NCI-H146 treated with DMSO at 0.1 percent for 48 hours (cell line): Measurements from ENCODE around the gene FAM200B.

ENCODE experiments used
- DNase-seq: peaks from one replicate; lab custom pipeline; 2025; ENCODE audit not compliant: unreplicated experiment; lab: John Stamatoyannopoulos, UW

The FAM200B gene

DNA sequence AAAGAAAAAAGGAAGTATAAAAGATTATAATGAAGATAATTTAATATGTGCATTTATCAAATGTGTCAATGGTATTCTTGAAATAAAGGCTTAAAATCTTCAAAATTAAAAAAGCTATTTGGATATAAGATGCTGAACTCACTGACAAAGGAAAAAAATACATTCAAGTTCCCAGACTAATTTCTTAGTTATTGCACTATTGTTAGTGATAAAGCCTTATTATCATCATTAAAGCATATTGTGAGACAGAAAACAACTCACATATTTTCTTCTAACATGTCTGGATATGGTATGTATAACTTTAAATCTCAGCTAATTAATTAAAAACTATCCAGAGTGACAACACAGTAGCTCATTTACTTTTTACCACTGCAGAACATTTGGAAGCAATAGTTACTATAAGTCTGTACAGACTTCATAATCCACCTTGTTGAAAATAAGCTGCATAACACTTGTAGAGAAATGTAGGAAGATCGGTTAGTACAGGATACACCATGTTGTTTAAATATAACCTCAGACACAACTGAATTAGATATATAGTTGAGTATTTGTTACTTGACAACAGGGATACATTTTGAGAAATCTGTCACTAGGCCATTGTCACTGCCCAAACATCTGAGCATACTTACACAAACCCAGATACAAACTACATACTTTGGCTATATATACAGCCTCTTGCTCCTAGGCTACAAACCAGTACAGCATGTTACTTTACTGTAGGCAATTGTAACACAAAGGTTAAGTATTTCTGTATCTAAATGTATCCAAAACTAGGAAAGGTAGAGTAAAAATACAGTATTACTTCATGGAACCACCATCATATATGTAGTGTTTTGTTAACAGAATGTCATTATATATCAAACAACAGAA lies 12.8 kb upstream of the FAM200B start:
- no peak for DNase-seq

DNA sequence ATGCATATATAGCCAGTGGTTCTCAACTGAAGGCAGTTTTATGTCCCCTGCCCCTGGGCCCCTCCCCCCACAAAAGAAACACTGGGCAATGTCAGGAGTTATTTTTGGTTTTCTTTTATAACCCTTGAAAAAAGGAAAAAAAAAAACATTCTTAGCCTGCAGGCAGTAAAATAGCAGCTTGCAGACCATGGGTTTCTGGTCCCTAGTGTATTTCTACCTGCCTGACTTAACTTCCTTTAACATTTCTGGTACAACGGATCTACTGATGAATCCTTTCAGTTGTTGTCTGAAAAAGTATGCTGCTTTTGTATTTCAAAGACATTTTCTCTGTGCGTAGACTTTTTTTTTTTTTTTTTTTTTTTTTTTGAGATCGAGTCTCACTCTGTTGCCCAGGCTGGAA lies 11.1 kb upstream of the FAM200B start:
- no peak for DNase-seq

- no peak for DNase-seq
Measured at GRCh38 chr4:15672101-15672500, 9.5 kb upstream of the FAM200B start.

GRCh38 chr4:15673337-15673736 lies 8.3 kb upstream of the FAM200B start:
- no peak for DNase-seq

DNA sequence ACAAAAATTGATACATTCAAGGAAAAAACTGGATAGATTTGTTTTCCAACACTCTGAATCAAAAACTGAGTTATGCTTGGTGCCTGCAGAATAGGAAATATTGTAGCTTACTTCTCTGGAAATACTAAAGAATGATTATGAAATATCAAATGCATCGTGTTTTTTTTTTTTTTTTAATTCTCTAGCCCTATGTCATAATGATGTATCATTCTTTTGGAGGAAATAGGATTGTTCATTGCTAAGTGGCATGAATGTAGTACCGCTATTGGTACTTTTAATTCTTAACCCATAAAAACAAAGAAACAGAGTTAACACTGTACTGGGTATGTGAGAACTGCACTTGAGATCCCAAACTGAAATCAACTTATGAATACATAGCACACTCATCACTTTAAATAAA lies 7.6 kb upstream of the FAM200B start:
- no peak for DNase-seq

DNA sequence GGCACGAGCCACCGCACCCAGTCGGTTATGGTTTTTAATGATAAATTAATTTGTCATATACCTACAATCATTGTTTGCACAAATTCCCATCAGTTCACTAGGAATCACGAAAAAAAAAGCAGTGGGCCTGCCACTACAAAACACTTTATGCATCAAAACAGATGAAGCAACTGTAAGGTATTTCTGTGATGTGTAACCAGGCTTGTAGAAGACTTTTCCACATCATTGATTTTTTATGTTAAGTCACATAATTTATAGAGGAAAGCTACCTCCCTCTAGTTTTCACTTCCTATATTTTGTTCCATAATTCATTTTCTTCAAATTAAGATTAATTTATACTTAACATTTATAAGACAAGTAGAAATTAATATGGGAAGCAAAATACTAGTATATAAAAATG lies 6.7 kb upstream of the FAM200B start:
- no peak for DNase-seq

DNA sequence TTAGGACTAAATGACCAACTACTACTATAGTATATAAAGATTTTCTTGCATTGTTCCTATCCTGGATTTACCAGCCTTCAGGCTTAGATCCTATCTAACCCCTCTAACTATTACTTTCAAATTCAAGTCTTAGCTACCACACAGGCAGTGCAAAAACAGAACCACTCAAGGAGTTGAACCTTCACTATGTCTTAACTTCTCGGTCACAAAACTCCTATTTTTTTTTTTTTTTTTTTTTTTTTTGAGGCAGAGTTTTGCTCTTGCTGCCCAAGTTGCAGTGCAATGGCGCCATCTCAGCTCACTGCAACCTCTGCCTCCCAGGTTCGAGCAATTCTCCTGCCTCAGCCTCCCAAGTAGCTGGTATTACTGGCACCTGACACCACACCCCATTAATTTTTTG lies 6.3 kb upstream of the FAM200B start:
- no peak for DNase-seq

- DNase-seq, result no peak
Measured at GRCh38 chr4:15676039-15676438, 5.6 kb upstream of the FAM200B start.

DNA sequence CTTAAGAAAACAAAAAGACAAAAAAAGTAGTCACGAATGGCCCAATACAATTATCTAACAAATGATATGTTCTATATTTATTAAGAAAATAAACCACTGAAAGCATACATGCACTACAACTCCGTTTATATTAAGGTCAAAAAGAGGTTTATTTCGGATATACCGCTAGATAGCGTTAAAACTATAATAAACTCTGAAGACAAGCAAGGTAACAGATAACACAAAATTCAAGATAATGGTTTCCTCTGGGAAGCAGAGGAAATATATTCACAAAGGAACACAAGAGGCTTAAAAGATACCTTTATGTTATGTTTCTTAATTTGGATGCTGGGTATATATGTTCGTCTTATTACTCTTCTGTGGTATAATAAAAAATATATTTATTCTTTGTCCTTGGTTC lies 4.7 kb upstream of the FAM200B start:
- no peak for DNase-seq

GRCh38 chr4:15677507-15677988 lies 4.1 kb upstream of the FAM200B start:
- DNase-seq, result no peak

DNA sequence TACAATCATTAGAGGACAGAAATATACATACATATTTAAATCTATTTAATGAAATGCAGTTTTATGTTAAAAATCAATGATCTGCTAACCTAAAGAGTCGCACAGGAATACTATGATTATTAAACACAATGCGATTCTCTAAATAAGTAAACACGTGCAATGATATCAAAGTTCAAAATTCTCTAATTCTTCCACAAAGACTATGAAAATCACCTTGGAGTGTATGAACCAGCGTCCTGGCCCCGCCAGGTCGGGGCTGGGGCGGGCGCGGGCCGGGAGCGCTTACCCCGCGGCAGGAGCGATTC lies 608 bp upstream of the FAM200B start:
- no peak for DNase-seq

DNA sequence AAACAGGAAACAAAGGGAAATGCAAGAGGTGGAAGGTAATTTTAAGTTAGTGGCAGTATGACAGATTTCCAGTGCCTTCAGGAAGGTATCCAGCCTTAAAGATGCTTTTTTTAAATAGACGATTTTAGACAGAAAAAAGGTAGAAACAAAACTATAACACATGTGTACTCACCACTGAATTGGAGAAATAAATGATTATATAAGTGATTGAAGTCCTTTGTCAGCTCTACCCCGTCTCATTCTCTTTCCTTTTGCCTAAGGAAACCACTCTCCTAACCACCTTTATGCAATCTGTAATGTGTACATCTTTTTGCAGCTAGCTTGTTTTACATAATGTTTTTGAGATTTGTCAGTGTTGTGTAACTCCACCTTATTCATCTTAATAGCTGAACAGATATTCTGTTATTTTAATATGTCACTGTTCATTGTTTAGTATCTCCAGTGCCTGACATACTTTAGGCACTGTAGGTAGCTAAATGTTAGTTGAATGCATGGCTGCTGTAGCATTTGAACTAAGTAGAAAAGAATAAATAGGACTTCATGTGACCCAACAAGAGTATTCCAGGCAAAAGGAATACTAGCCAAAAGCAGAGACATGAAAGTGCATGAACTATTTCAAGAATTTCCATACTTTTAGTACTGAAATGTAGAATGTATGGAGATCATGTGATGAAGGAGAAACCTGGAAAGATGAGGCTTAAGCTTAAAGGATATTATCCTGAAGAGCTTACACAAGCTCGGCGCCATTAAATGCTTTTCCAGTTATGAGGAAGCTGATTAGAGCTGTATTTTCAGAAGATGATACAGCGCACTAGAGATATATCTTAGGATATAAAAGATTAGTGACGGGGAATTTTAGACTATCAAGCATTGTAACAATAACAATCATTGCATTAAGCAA lies 865 bp downstream of the FAM200B start:
- DNase-seq, result peak; percentile 54

- no peak for DNase-seq
Measured at GRCh38 chr4:15683143-15683495, 1.5 kb downstream of the FAM200B start.

GRCh38 chr4:15684498-15684897 lies 2.9 kb downstream of the FAM200B start:
- DNase-seq, result no peak

DNA sequence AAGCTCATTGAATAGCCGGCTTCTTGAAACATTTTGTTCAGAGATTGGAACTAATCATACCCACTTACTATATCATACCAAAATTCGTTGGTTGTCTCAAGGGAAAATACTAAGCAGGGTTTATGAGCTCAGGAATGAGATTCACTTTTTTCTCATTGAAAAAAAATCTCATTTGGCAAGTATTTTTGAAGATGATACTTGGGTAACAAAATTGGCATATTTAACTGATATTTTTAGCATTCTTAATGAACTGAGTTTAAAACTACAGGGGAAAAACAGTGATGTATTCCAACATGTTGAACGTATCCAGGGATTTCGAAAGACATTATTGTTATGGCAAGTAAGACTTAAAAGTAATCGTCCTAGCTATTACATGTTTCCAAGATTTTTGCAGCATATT lies 6.4 kb downstream of the FAM200B start:
- DNase-seq, result no peak

DNA sequence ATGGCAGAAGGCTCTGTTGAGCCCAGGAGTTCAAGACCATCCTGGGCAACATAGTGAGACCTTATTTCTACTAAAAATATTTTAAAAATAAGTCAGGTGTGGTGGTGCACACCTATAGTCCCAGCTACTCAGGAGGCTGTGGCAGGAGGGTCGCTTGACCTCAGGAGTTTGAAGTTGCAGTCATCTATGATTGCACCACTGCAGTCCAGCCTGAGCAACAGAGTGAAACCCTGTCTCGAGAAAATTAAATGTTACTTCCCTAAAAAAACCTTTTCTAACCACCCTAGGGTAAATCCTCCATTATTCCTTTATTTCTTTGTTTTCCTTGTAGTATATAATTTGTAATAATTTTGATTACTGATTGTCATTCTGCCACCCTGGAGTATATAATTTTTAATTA lies 7.9 kb downstream of the FAM200B start:
- no peak for DNase-seq

- DNase-seq, result no peak
Measured at GRCh38 chr4:15690020-15690809, 8.6 kb downstream of the FAM200B start.

DNA sequence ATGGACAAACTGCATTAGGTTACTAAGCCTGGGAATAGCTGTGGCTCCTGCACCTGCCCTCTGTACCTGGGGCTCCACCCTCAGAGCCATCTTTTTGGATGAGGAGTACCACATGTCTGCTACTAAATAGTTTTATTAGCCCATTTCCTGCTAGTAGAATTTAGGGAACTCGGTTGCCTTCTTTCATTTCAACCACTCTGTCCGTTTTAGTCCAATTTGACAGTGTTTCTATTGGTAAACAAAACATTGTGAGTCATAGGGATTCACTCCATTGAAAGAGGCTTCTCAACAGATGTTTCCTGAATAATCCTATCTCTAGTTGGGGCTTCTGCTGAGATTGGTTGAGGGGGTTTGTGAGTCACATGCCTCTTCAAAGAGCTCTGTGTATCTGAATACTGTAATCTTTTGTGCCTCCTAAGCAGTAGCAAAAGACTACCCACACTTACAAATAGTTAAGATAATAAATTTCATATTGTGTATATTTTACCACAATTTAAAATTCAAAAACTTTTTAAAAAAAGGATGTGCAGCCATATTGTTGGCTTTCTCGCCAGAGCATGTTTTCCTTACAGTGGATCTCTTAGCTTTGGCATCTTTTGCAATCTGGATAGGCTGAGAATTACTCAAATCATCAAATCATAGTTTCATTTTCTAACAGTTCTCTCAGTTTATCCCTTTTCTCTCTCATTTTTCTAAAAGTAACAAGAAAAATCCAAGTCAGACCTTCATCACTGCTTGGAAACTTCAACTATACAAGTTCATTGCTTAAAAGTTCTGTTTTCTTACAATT lies 9.9 kb downstream of the FAM200B start:
- DNase-seq, result no peak

GRCh38 chr4:15692602-15693001 lies 11.0 kb downstream of the FAM200B start:
- no peak for DNase-seq

GRCh38 chr4:15694431-15694830 lies 12.8 kb downstream of the FAM200B start:
- no peak for DNase-seq

- no peak for DNase-seq
Measured at GRCh38 chr4:15695240-15695699, 13.6 kb downstream of the FAM200B start.
